Measurements from ENCODE around the gene TRPT1.

TRPT1 gene

GRCh38 chr11:64229090-64229743, 3.2 kb upstream of the TRPT1 start:
- no peak for DNase-seq

GRCh38 chr11:64227405-64227956, 1.5 kb upstream of the TRPT1 start:
- DNase-seq: no peak

- peak in 2 of 5 donors; percentile 56 to 78 for DNase-seq
These were observed 593 bp upstream of the TRPT1 start for GRCh38 chr11:64226507-64227051.

GRCh38 chr11:64224891-64225607, 937 bp downstream of the TRPT1 start:
- DNase-seq: no peak

GRCh38 chr11:64224151-64224890, 1.7 kb downstream of the TRPT1 start:
- DNase-seq: no peak

GRCh38 chr11:64223001-64223651, 2.9 kb downstream of the TRPT1 start:
- DNase-seq: no peak

DNA sequence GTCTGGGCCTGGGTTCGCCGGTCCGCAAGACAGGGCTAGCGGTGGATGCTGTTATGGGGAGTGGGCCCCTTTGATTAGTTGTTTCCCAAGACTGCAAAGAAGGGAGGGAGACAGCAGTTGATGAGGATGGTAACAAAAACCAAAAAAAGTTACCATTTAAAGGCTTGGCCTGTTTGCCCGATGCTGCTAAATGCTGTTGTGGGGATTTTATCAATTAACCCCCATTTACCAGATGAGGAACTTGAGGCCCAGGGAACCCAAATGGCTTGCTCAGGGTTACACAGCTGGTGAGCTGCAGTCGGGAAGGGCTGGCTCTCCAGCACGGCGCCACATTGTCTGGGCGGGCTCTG, 3.4 kb downstream of the TRPT1 start:
- no peak for DNase-seq

GRCh38 chr11:64220798-64221197, 5.2 kb downstream of the TRPT1 start:
- DNase-seq: no peak

- DNase-seq: no peak
These were observed 5.7 kb downstream of the TRPT1 start for GRCh38 chr11:64220271-64220670.

- DNase-seq: no peak
These were observed 6.2 kb downstream of the TRPT1 start for GRCh38 chr11:64219755-64220154.

GRCh38 chr11:64219354-64219684, 6.7 kb downstream of the TRPT1 start:
- DNase-seq: no peak

DNA sequence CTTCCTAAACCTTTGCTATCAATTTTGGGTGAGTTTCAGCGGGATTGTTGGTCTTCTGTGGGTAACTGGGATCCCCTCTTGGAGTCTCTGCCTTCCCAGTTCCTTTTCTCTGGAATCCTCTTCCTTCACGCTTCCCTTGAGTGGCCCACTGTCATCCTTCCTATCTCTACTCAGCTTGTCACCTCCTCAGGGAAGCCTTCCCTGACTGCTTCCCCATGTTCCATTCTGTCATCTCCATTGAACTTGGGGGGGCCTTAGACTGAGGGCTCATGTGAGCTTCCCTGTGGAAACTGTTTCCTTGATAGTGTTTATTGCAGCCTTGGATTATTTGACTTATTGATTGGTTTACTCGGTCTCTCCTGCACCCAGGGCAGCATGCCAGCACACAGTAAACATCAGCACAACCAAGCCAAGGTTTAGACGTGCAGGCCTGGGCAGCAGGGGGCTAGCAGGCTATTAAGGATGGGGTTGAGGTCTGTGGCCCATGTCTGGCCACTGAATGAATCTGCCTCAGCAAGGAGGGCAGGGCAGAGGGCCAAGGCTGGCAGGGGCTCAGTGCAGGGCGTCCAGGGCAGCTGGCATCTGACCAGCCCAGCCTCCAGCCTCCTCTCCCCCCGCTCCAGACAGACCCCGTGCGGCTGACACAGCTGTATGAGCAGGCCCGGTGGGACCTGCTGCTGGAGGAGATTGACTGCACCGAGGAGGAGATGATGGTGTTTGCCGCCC, 7.2 kb downstream of the TRPT1 start:
- no peak for DNase-seq

GRCh38 chr11:64216879-64217278, 9.1 kb downstream of the TRPT1 start:
- no peak for DNase-seq

DNA sequence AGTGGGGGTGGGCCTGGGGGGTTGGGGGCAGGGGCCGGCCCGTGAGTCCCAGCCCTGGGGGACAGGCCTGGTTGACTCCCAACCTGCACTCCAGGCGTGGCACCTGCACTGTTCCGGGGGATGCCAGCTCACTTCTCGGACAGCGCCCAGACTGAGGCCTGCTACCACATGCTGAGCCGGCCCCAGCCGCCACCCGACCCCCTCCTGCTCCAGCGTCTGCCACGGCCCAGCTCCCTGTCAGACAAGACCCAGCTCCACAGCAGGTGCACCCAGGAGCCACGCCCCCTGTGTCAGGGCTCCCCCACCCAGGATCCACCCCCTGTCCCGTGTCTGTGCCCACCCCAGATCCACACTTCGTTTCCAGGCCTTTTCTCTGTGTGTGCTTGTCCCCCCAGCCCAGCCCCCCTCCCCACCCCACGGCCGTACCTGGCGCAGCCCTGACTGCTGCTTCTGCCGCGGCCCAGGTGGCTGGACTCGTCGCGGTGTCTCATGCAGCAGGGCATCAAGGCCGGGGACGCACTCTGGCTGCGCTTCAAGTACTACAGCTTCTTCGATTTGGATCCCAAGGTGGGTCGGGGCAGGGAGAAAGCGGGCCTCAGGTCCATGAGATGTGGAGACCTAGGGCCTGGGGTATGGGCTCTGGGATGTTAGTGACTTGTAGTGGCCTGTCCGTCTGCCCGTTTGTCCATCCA, 14.7 kb downstream of the TRPT1 start:
- no peak for DNase-seq

DNA sequence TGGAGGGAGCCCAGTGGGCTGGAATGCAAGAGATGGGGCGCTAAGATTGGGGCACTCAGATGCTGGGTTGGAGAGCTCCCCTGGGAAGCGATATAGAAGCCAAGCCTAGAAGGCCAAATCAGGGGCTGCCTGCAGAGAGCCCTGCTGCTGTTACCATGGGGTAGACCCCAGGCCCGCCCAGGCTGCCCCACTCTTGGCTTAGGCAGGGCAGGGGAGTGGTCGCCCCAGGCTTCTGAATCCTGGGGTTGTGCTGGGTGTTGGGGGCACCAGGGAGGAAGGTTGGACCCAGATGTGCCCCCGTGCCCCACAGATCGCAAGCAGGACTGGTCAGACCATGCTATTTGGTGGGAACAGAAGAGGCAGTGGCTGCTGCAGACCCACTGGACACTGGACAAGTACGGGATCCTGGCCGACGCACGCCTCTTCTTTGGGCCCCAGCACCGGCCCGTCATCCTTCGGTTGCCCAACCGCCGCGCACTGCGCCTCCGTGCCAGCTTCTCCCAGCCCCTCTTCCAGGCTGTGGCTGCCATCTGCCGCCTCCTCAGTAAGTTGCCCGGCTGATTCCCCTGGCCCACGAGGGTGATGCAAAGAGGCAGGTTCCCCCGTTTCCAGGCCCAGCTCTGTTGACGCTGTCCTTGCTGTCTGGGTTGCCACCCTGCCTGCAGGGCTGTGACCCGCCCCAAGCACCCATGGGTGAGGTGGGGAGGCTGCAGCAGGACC, 15.5 kb downstream of the TRPT1 start:
- DNase-seq: no peak

DNA sequence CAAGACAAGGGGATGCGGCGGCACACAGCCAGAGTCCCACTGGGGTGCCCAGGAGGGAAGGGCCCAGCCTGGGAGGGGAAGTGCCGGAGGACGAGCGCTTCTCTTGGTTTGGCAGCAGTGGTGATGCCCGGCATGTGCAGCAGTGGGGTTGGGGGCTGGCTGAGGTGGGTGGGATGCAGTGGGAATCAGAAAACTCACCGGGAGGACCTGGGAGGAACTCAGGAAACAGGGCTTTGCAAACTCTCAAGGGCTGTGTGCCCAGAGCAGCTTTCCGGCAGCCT, 16.5 kb downstream of the TRPT1 start:
- DNase-seq: no peak

DNA sequence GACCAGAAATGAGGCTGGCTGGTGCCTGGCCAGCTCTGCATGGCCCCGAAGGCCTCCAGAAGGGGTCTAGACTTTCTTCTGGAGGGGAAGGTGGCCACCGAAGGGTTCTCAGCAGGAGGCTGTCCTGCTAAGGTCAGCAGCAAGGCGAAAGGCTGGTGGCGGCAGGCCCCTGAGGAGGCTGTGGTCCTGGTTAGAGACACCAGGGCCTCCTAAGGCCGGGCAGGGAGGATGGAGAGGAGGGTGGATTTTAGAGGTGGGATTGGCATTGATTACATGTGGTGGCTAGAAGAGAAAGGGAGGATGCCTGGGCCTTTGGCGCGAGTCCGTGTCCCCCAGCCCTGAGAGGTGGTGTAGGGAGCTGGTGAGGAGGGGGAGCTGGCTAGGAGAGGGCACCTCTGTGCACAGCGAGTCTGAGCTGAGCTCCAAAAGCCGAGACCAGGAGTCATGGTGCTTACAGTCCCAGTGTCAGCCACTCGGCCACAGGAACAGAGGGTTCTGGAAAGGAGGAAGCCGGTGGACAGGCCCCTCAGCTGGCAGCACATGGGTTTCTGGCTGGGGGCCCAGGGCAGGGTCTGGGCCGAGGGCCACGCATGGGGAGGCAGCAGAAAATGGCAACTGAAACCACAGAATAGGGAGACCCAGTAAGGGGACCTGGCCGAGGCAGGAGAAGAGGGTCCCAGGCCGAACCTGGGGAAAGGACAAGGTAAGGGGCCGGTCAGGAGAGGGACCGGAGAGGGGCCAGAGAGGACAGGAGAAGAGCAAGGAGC, 17.0 kb downstream of the TRPT1 start:
- no peak for DNase-seq

DNA sequence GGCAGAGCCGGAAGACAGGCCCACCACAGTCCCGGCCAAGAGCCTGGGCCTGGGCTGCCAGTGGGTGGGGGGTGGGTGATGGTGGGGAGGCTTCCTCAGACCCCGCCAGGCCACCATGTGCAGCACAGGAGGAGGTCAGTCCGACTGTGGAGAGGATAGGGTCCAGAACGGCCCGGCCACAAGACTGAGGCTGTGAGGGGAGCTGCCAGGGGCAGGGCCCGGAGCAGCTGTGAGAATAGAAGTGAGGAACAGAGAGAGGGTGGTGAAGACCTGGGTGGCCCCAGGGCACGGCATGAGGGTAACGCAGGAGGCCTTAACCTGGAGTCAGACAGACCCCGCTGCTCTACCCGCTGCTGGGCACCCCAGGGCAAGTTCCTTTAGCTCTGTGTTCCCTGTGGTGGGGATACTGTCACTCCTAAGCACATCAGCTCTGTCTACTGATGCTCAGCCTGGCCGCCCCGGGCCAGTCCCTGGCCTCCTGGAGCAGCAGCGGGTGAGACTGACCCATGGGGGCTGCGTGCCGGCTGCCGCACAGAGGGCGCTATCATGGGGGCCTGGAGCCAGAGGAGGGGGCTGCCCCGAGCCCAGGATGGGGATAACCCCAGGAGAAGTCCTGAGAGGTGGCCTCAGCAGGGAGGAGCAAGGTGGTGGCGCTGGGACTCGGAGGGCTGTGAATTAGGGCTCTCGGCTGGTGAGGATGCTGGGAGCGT, 17.7 kb downstream of the TRPT1 start:
- no peak for DNase-seq

DNA sequence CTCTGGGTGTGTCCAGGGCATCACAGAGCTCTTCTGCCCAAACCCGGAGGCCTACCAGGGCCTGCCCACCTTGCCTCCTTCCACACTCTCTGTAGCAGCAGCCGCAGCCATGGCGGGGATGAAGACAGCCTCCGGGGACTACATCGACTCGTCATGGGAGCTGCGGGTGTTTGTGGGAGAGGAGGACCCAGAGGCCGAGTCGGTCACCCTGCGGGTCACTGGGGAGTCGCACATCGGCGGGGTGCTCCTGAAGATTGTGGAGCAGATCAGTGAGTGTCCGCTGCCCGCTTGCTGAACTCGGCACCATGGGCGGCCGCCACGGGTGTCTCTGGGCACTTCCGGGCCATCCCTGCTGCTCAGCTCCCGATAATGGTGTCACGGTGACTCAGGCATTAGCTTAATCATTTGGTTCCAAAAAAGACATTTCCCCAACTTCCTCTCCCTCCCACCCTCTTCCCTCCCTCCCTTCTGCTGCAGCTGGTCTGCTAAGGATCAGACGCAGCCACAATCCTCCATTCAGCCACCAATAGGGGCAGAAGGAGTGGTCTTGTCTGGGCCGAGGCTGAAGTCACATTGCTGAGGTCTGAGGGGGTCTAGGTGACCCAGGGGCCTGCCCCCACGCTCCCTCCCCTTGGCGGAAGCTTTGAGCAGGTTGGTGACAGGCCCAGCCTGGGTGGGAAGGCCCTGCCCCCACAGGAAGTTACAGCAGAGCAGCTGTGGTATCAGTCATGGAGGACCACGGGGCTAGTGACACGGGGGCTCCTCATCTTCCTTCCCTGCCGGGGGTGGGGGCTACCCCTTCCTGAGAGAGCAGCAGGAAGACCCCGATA, 18.5 kb downstream of the TRPT1 start:
- peak; percentile 39 to 89 (median 51) for DNase-seq
